ENCODE results near the gene PIGZ. TPM values are rescaled to one million over a fixed set of nuclear protein-coding genes. Genes with fewer than 3 reads are reported as not detected.

PIGZ gene
- total RNA-seq, 2 experiments from 2014 or later: 0.12 to 0.26 TPM

DNA sequence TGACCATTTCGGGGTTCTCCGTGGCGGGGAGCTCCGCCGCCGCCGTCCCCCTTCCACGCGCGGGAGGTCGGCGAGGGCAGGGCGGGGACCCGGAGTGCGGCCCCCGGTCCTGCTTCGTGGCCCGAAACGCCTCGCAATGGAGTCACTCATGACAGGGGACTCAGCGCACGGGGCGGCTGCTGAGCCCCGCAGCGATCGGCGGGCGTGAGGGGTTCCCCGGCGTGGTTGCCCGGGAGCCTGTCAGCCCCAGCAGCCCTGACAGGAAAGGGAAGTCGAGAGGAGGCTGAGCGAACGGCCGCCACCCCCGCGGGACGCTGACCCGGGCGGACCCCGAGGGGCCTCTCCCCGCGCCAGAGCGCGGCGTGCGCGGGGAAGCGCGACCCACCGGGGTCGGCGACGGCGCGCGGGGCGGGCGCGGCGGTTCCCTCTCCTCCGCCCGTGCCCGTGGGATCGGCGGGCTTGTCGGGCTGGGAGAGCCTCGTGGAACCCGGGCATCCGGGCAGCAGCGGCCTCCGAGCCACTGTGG lies 564 bp upstream of the PIGZ start:
- CTCF ChIA-PET: interaction anchor here (1.1 to 4.0 kb wide), 4 partner anchors 17 to 131 kb away, joined by 3 to 27 read pairs (median 4); partner anchors contain the start of gene MELTF

GRCh38 chr3:196967412-196968232 lies 1.0 kb downstream of the PIGZ start:
- intact Hi-C loops (cut with micrococcal nuclease): loop anchor here (2.0 kb wide), 2 partner anchors 255 to 431 kb away; partner anchors contain the start of genes CEP19 and PIGX
- Mint-ChIP-seq H3K9me3 (peaks cover 4% of the 10 kb centered on the region), H3K36me3 (ENCODE audit: low read depth) (no peaks in the 10 kb centered on the region), H3K4me3 (peak overlapping the region; percentile 68), H3K27me3 (ENCODE audit: low read depth) (peaks cover 20% of the 10 kb centered on the region), H3K4me1 (ENCODE audit: low read depth) (peaks cover 7% of the 10 kb centered on the region), H3K27ac (no peak overlapping the region)
- CTCF ChIA-PET: interaction anchor here (4.0 kb wide), 1 partner anchor 130 kb away, joined by 27 read pairs; no protein-coding TSS in a partner anchor
- no peak for DNase-seq

More for the DNA sequence above, 564 bp upstream of the PIGZ start:
- H3K9me3 Mint-ChIP-seq: peaks cover 4% of the 10 kb centered on the region
- peak overlapping the region; percentile 77 for H3K4me3 Mint-ChIP-seq
- intact Hi-C loops (cut with micrococcal nuclease): loop anchor here (1.0 to 2.0 kb wide), 5 partner anchors 27 to 432 kb away; partner anchors contain the start of genes CEP19, NCBP2 and PIGX
- DNase-seq: peak; percentile 53
- H3K27me3 Mint-ChIP-seq (ENCODE audit: low read depth): peaks cover 20% of the 10 kb centered on the region
- peaks cover 7% of the 10 kb centered on the region for H3K4me1 Mint-ChIP-seq (ENCODE audit: low read depth)
- H3K36me3 Mint-ChIP-seq (ENCODE audit: low read depth): no peaks in the 10 kb centered on the region
- no peak overlapping the region for H3K27ac Mint-ChIP-seq

DNA sequence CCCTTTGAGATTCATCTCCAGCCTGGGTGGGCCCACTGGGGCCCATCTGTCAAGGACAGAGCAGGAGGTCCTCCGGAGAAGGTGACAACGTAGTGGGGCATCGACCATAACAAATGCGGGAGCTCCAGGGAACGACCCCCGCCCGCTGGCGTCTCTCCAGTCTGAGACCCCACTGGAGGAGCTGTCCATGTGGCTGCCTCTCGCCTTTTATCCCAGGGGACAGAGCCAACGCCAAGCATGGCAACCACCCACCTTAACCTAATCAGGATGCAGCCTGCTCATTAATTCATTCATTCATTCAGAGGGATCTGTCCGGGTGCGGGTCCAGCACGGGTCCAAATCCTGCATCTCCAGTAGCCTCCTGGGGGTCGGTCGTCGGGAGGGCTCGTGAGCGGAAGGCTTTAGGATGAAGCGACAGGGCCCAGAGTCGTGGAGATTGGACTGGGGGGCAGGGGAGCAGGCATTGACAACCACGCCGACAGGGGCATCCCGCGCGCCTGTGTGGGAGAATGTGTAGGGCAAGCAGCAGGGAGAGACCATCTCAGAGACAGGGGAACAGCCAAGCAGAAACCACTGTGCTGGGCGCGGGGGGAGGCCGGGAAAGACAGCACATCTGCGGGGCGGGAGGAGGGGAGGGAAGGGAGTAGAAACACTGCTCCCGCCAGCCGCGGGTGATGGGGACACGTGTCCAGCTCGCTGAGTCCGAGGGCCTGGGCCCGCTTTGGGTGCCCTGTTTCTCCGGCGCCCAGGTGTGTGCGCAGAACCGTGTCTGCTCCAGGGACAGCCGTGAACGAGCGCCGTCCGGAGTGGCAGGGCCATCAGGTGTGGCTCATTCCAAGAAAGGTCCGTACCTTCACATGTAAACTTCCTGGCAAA lies 1.9 kb downstream of the PIGZ start:
- Mint-ChIP-seq H3K27me3 (ENCODE audit: low read depth) (peaks cover 20% of the 10 kb centered on the region), H3K36me3 (ENCODE audit: low read depth) (no peaks in the 10 kb centered on the region), H3K4me1 (ENCODE audit: low read depth) (peaks cover 7% of the 10 kb centered on the region), H3K4me3 (no peak overlapping the region), H3K27ac (no peak overlapping the region), H3K9me3 (peaks cover 4% of the 10 kb centered on the region)
- CTCF ChIA-PET: no interaction called here
- intact Hi-C loops (cut with micrococcal nuclease): no loop called here
- no peak for DNase-seq

DNA sequence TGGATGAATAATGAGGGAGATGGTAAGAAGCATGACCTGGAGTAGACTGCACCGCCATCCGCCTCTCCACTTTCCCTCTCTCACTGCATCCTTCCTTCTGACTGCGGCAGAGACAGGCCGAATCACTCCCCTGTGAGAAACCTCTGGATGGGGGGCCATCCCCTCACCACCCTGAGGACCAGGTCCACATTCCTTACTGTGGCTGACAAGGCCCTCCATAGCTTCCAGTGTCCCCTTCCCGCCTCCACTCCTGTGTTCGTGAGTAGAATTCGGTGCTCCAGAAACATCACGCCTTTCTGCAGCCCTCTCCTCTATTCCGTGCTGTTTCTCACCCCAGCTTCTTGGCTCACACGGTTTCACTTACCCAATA lies 2.8 kb downstream of the PIGZ start:
- CTCF ChIA-PET: no interaction called here
- Mint-ChIP-seq H3K4me1 (ENCODE audit: low read depth) (peaks cover 7% of the 10 kb centered on the region), H3K9me3 (peaks cover 4% of the 10 kb centered on the region), H3K36me3 (ENCODE audit: low read depth) (no peaks in the 10 kb centered on the region), H3K27ac (no peak overlapping the region), H3K27me3 (ENCODE audit: low read depth) (peaks cover 16% of the 10 kb centered on the region), H3K4me3 (no peak overlapping the region)
- intact Hi-C loops (cut with micrococcal nuclease): no loop called here
- DNase-seq: no peak

DNA sequence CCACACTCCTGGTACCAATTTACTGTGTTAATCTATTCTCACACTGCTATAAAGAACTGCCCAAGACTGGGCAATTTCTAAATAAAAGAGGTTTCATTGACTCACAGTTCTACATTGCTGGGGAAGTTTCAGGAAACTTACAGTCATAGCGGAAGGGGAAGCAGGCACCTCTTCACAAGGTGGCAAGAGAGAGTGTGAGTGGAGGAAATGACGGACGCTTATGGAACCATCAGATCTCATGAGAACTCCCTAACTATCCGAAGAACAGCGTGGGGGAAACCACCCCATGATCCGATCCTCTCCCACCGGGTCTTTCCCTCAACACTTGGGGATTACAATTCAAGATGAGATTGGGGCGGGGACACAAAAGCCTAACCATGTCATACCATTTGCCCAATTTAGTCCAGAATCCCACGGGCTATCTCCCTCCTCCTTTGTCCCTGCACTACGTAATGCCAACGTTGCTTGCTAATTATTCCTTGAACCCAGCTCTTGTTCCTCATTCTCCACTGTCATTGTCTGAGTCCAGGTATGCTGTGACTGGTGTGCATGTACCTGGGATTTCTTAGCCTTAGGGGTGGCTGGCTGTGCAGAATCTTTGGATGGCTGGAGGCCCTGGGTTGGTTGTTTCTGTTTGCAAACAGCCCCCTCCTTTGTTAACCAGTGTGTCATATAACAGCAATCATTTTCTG lies 3.4 kb downstream of the PIGZ start:
- peaks cover 10% of the 10 kb centered on the region for H3K27me3 Mint-ChIP-seq (ENCODE audit: low read depth)
- intact Hi-C loops (cut with micrococcal nuclease): no loop called here
- no peak for DNase-seq
- no peak overlapping the region for H3K4me3 Mint-ChIP-seq
- CTCF ChIA-PET: no interaction called here
- no peak overlapping the region for H3K27ac Mint-ChIP-seq
- H3K9me3 Mint-ChIP-seq: peaks cover 4% of the 10 kb centered on the region
- H3K36me3 Mint-ChIP-seq (ENCODE audit: low read depth): no peaks in the 10 kb centered on the region
- peaks cover 6% of the 10 kb centered on the region for H3K4me1 Mint-ChIP-seq (ENCODE audit: low read depth)

DNA sequence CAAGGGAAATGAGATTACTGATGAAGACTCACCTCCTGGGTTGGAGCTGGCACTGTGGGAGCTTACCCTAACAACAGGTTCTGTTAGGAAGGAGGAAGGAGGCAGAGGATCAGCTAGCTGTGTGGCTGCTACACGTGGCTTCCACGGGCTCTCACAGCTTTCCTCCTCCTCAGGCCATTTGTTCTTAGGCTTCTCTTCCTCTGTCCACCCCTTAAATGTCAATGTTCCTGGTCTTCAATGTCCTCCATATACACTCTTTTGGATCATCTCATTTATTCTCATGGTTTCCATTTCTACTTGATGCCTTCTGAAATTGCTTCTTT lies 5.0 kb downstream of the PIGZ start:
- H3K4me1 Mint-ChIP-seq (ENCODE audit: low read depth): peaks cover 4% of the 10 kb centered on the region
- no peak overlapping the region for H3K27ac Mint-ChIP-seq
- peaks cover 9% of the 10 kb centered on the region for H3K27me3 Mint-ChIP-seq (ENCODE audit: low read depth)
- intact Hi-C loops (cut with micrococcal nuclease): no loop called here
- H3K36me3 Mint-ChIP-seq (ENCODE audit: low read depth): no peaks in the 10 kb centered on the region
- H3K4me3 Mint-ChIP-seq: no peak overlapping the region
- CTCF ChIA-PET: no interaction called here
- DNase-seq: no peak
- peaks cover 4% of the 10 kb centered on the region for H3K9me3 Mint-ChIP-seq

DNA sequence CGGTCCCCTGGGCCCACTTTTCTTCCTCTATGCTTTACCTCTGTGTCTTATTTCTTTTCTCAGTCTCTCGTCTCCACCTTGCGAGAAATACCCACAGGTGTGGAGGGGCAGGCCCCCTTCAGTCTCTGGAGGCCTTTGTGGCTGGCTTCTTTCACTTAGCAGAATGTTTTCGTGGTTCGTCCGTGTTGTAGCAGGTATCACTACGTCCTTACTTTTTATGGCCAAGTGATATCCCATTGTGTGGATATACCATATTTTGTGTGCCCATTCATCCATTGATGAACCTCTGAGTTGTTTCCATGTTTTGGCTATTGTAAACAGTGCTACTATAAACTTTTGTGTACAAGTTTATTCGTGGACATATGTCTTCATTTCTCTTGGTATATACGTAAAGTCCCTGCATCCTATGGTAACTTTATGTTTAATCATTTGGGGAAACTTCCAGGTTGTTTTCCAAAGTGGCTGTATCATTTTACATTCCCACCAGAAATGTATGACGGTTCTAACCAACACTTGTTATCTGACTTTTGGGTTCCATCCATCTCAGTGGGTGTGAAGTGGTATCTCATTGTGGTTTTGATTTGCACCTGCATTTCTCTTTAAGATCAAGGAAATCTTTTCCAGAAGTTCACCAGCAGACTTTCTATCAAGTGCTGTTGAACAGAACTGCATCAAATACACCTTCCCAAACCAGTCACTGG lies 5.6 kb downstream of the PIGZ start:
- no peaks in the 10 kb centered on the region for H3K36me3 Mint-ChIP-seq (ENCODE audit: low read depth)
- H3K9me3 Mint-ChIP-seq: peaks cover 4% of the 10 kb centered on the region
- peaks cover 4% of the 10 kb centered on the region for H3K4me1 Mint-ChIP-seq (ENCODE audit: low read depth)
- no peak for DNase-seq
- intact Hi-C loops (cut with micrococcal nuclease): no loop called here
- no peak overlapping the region for H3K27ac Mint-ChIP-seq
- CTCF ChIA-PET: no interaction called here
- no peak overlapping the region for H3K4me3 Mint-ChIP-seq
- peaks cover 9% of the 10 kb centered on the region for H3K27me3 Mint-ChIP-seq (ENCODE audit: low read depth)

GRCh38 chr3:196962108-196962929 lies 6.3 kb downstream of the PIGZ start:
- H3K36me3 Mint-ChIP-seq (ENCODE audit: low read depth): no peaks in the 10 kb centered on the region
- DNase-seq: no peak
- intact Hi-C loops (cut with micrococcal nuclease): no loop called here
- peaks cover 4% of the 10 kb centered on the region for H3K9me3 Mint-ChIP-seq
- no peak overlapping the region for H3K27ac Mint-ChIP-seq
- H3K27me3 Mint-ChIP-seq (ENCODE audit: low read depth): peaks cover 3% of the 10 kb centered on the region
- H3K4me3 Mint-ChIP-seq: no peak overlapping the region
- CTCF ChIA-PET: no interaction called here
- H3K4me1 Mint-ChIP-seq (ENCODE audit: low read depth): no peaks in the 10 kb centered on the region

- Mint-ChIP-seq H3K9me3 (no peaks in the 10 kb centered on the region), H3K4me3 (no peak overlapping the region), H3K4me1 (ENCODE audit: low read depth) (no peaks in the 10 kb centered on the region), H3K27ac (no peak overlapping the region), H3K36me3 (ENCODE audit: low read depth) (no peaks in the 10 kb centered on the region), H3K27me3 (ENCODE audit: low read depth) (peaks cover 2% of the 10 kb centered on the region)
- no peak for DNase-seq
- CTCF ChIA-PET: interaction anchor here (0.6 to 1.1 kb wide), 2 partner anchors 117 to 424 kb away, joined by 3 to 4 read pairs; no protein-coding TSS in a partner anchor
- intact Hi-C loops (cut with micrococcal nuclease): no loop called here
These were observed 13.8 kb downstream of the PIGZ start for GRCh38 chr3:196954832-196955231.

DNA sequence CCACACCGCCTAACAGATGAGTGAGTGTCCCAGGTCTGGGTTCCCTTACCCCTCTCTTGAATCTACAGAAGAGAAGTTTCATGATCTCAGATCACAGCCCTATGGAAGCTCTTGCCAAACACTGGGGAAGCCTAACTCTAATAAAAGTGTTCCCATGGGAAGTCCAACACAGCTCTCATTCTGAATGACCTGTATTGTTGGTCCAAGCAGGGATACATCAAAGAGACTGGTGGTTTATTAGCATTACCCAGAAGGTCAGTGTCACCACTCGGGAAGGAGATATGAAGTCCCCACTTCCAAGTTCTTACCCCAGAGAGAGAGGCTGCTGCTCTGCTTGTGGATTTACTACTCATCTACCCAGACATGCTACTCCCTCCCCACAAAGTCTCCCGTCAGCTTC lies 17.3 kb downstream of the PIGZ start:
- H3K27ac Mint-ChIP-seq: no peak overlapping the region
- H3K4me1 Mint-ChIP-seq (ENCODE audit: low read depth): no peaks in the 10 kb centered on the region
- no peaks in the 10 kb centered on the region for H3K9me3 Mint-ChIP-seq
- CTCF ChIA-PET: interaction anchor here (0.6 to 2.4 kb wide), 3 partner anchors 18 to 455 kb away, joined by 3 to 5 read pairs (median 3); no protein-coding TSS in a partner anchor
- intact Hi-C loops (cut with micrococcal nuclease): no loop called here
- H3K27me3 Mint-ChIP-seq (ENCODE audit: low read depth): peaks cover 2% of the 10 kb centered on the region
- DNase-seq: no peak
- H3K4me3 Mint-ChIP-seq: no peak overlapping the region
- no peaks in the 10 kb centered on the region for H3K36me3 Mint-ChIP-seq (ENCODE audit: low read depth)

DNA sequence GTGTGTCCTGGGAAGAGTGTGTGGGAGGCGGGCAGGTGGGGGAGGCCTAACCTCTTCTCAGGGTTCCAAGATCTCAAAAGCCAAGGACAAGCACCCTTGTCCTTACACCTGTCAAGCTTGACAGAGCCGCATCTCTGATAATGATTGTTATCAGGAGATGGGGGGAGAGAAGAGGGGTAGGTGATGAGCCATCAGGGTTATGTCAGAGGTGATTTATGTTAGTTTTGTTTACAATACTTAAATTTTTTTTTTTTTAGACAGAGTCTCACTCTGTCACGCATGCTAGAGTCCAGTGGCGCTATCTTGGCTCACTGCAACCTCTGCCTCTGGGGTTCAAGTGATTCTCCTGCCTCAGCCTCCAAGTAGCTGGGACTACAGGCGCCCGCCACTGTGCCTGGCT lies 18.9 kb downstream of the PIGZ start:
- Mint-ChIP-seq H3K27me3 (ENCODE audit: low read depth) (no peaks in the 10 kb centered on the region), H3K4me3 (no peak overlapping the region), H3K4me1 (ENCODE audit: low read depth) (peaks cover 2% of the 10 kb centered on the region), H3K36me3 (ENCODE audit: low read depth) (no peaks in the 10 kb centered on the region), H3K27ac (no peak overlapping the region), H3K9me3 (no peaks in the 10 kb centered on the region)
- CTCF ChIA-PET: no interaction called here
- DNase-seq: no peak
- intact Hi-C loops (cut with micrococcal nuclease): no loop called here

Measured in activated naive CD4-positive, alpha-beta T cell treated with anti-CD3 and anti-CD28 coated beads for 36 hours (primary cell).